Stimulated activated CD8-positive, alpha-beta memory T cell treated with anti-CD3 and anti-CD28 coated beads, Interleukin-7, amount 100 ng/mL, for 48 hours (primary cell): ENCODE measurements around the gene CCS.
"Not testable (repeated sequence)": the region's sequence is repeated elsewhere in the genome, so short reads cannot be mapped to it uniquely, and the experiment has no call there.

Experiments used
- DNase-seq, 2 donors: peaks; one replicate each; pipeline ENCODE4 v3.0.0-alpha.2; 2020; ENCODE audit warnings: low read depth in 1 of 2; ENCODE audit errors: extremely low read depth in 1 of 2

CCS gene

GRCh38 chr11:66589996-66590675, 2.8 kb upstream of the CCS start:
- no peak for DNase-seq

- DNase-seq, result no peak
These were observed 1.8 kb upstream of the CCS start for GRCh38 chr11:66591175-66591574.

GRCh38 chr11:66593303-66593635, 284 bp downstream of the CCS start:
- no peak for DNase-seq

GRCh38 chr11:66593650-66594049, 665 bp downstream of the CCS start:
- no peak for DNase-seq

GRCh38 chr11:66595245-66595904, 2.4 kb downstream of the CCS start:
- DNase-seq, result no peak

- no peak for DNase-seq
These were observed 6.0 kb downstream of the CCS start for GRCh38 chr11:66598993-66599392.

- DNase-seq, result no peak
These were observed 7.2 kb downstream of the CCS start for GRCh38 chr11:66600219-66600618.

- no peak for DNase-seq
These were observed 7.7 kb downstream of the CCS start for GRCh38 chr11:66600631-66601233.

- no peak for DNase-seq
These were observed 10.1 kb downstream of the CCS start for GRCh38 chr11:66603072-66603471.

- no peak for DNase-seq
These were observed 11.2 kb downstream of the CCS start for GRCh38 chr11:66604155-66604554.

- DNase-seq, result not testable (repeated sequence)
These were observed 13.6 kb downstream of the CCS start for GRCh38 chr11:66606608-66607007.

- no peak for DNase-seq
These were observed 14.3 kb downstream of the CCS start for GRCh38 chr11:66607126-66607834.

GRCh38 chr11:66609721-66610617, 17.0 kb downstream of the CCS start:
- no peak for DNase-seq

- DNase-seq, result no peak
These were observed 19.5 kb downstream of the CCS start for GRCh38 chr11:66612458-66612857.

- no peak for DNase-seq
These were observed 21.1 kb downstream of the CCS start for GRCh38 chr11:66614073-66614472.

- DNase-seq, result peak; percentile 95 to 99
These were observed 23.6 kb downstream of the CCS start, which contains the start of gene RBM14 for GRCh38 chr11:66616379-66617154. Gene RBM14 (plus strand): TSS chr11:66616630. CDS start chr11:66616721, 91 bp downstream.

- no peak for DNase-seq
These were observed 24.3 kb downstream of the CCS start for GRCh38 chr11:66617155-66617834.

GRCh38 chr11:66619080-66619554, 26.1 kb downstream of the CCS start:
- DNase-seq, result no peak

- DNase-seq, result no peak
These were observed 31.5 kb downstream of the CCS start for GRCh38 chr11:66624450-66624849.
